ENCODE measurements around the gene GSG1L.

DNA sequence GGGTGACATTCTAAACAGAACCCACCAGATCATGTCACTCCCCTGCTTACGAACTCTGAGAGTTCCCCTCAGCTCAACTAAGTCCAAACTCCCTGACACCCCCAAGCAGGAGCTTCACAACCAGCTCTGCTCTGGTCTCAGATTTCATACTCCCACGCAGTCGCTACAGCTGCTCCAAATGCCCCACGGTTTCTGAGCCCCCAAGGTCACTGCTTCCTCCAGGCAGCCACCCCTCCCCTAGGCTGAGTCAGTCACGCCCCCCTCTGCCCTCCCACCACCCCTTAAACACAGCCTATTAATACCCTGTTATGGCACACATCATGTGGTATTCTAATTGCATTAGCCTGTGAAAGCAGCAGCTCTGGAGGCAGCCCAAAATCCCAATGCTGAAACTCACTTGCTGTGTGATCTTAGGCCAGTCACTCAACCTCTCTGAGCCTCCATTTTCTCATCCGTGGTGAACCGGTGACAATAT, 51.5 kb downstream of the GSG1L start:
- TF ChIP-seq, protein P1, sequence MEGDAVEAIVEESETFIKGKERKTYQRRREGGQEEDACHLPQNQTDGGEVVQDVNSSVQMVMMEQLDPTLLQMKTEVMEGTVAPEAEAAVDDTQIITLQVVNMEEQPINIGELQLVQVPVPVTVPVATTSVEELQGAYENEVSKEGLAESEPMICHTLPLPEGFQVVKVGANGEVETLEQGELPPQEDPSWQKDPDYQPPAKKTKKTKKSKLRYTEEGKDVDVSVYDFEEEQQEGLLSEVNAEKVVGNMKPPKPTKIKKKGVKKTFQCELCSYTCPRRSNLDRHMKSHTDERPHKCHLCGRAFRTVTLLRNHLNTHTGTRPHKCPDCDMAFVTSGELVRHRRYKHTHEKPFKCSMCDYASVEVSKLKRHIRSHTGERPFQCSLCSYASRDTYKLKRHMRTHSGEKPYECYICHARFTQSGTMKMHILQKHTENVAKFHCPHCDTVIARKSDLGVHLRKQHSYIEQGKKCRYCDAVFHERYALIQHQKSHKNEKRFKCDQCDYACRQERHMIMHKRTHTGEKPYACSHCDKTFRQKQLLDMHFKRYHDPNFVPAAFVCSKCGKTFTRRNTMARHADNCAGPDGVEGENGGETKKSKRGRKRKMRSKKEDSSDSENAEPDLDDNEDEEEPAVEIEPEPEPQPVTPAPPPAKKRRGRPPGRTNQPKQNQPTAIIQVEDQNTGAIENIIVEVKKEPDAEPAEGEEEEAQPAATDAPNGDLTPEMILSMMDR (IDR thresholded peaks at IDR 0.05), result no peak
- no peak for TF ChIP-seq POLR2A (IDR thresholded peaks at IDR 0.05)
